Measurements from ENCODE around the gene RMRP. TPM values are rescaled to one million over a fixed set of nuclear protein-coding genes. Genes with fewer than 3 reads are reported as not detected.
A peak's percentile ranks its signal among the peaks of the same experiment; 100 is the strongest.
"Not testable (repeated sequence)": the region's sequence is repeated elsewhere in the genome, so short reads cannot be mapped to it uniquely, and the experiment has no call there.

The RMRP gene
- total and polyA plus RNA-seq, 12 donors: 885 to 23,366 (median 6,693) TPM; not detected in 1

DNA sequence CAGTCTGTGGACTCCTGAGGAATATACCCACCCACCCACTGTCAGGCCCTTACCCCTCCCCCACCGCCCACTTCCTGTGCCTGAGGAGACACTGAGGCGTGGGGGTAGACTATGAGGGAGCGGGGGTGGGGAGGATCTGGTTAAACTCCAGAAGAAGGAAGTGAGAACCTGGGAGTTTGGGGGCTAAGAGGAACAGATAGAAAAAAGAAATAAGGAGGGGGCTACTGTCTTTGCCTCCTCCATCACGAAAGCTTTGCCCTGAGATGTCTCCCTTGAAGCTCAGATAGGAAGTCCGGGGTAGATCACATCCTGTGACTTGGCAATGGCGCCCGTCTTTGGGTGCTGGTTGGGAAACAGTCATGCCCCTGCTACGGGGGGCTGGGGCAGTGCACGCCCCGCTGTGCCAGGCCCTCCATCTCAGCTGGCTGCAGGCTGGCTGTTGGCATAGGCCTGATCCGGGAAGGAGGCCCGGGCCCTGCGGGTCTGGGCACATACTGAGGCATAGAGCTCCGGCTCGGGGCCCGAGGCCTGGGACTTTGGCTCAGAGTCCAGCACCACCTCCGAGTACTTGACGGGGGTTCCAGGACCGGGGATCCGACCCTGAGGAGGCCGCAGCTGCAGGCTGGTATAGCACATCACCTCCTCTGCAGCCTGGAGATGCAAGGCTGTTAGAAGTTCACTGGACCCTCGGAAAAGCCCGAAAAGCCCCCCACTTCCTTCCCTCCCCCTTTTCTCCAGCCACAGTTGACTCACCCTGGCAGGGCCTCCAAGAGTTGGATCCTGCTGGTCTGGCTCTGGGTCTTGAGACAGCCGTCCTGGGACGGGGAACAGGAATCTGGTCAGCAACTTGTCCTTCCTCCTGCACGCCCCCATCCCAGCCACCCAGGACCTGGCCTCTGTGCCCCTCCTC lies 8.1 kb downstream of the RMRP start:
- no peaks in the 10 kb centered on the region for H3K9me3 ChIP-seq (replicated peaks in 1 of 3)
- DNase-seq: peak in 1 of 7 donors; percentile 52
- TF ChIP-seq, protein P1, sequence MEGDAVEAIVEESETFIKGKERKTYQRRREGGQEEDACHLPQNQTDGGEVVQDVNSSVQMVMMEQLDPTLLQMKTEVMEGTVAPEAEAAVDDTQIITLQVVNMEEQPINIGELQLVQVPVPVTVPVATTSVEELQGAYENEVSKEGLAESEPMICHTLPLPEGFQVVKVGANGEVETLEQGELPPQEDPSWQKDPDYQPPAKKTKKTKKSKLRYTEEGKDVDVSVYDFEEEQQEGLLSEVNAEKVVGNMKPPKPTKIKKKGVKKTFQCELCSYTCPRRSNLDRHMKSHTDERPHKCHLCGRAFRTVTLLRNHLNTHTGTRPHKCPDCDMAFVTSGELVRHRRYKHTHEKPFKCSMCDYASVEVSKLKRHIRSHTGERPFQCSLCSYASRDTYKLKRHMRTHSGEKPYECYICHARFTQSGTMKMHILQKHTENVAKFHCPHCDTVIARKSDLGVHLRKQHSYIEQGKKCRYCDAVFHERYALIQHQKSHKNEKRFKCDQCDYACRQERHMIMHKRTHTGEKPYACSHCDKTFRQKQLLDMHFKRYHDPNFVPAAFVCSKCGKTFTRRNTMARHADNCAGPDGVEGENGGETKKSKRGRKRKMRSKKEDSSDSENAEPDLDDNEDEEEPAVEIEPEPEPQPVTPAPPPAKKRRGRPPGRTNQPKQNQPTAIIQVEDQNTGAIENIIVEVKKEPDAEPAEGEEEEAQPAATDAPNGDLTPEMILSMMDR (IDR thresholded peaks at IDR 0.05): no peak
- TF ChIP-seq POLR2A (IDR thresholded peaks at IDR 0.05): no peak
- no peaks in the 10 kb centered on the region for H3K27me3 ChIP-seq
- WGBS, 4 donors: 66 to 82% (median 74%) methylated on average over 8 to 26 of the region's 26 CpGs
- intact Hi-C loops (cut with DNase I): loop anchor here in 1 of 2 donors (5.0 kb wide), 1 partner anchor 42 kb away; the partner anchor contains the start of gene TESK1
- no peak overlapping the region for H3K27ac ChIP-seq
- H3K36me3 ChIP-seq (replicated peaks in 1 of 2): no peaks in the 10 kb centered on the region
- H3K4me1 ChIP-seq (replicated peaks in 1 of 2): peaks cover 3 to 27% of the 10 kb centered on the region in 2 donors
- H3K4me3 ChIP-seq: no peak overlapping the region

- peak overlapping the region; percentile 43 to 92 (median 79) for H3K27ac ChIP-seq
- TF ChIP-seq, protein P1 (IDR thresholded peaks at IDR 0.05): peak; percentile 90 to 99 (median 93)
- TF ChIP-seq POLR2A (IDR thresholded peaks at IDR 0.05): peak; percentile 87
- H3K4me3 ChIP-seq: peak overlapping the region; percentile 27 to 69 (median 58)
- H3K4me1 ChIP-seq (replicated peaks in 1 of 2): peaks cover 3 to 18% of the 10 kb centered on the region in 2 donors
- H3K9me3 ChIP-seq (replicated peaks in 1 of 3): no peaks in the 10 kb centered on the region
- intact Hi-C loops (cut with DNase I): loop anchor here in 1 of 2 donors (5.0 kb wide), 1 partner anchor 39 kb away; the partner anchor contains the start of gene TESK1
- peak; percentile 89 to 96 (median 95) for DNase-seq
- H3K27me3 ChIP-seq: no peaks in the 10 kb centered on the region
- 0% methylated on average over 9 to 58 of the region's 58 CpGs for WGBS, 4 donors
- H3K36me3 ChIP-seq (replicated peaks in 1 of 2): no peaks in the 10 kb centered on the region
Measured at GRCh38 chr9:35646533-35647265, 11.1 kb downstream of the RMRP start.

- intact Hi-C loops (cut with DNase I): loop anchor here in 1 of 2 donors (5.0 kb wide), 1 partner anchor 39 kb away; the partner anchor contains the start of gene TESK1
Measured at GRCh38 chr9:35646153-35646532, 11.7 kb downstream of the RMRP start.

DNA sequence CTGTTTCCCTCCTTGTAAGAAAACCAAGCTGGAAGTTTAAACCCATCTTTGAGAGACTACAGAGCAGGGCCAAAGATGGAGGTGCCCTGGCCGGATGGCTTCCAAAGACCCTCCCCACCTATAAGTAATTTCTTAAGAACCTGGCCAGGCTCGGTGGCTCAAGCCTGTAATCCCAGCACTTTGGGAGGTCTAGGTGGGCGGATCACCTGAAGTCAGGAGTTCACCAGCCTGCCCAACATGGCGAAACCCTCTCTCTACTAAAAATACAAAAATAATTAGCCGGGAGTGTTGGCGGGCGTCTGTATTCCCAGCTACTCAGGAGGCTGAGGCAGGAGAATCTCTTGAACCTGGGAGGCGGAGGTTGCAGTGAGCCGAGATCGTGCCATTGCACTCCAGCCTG lies 12.1 kb downstream of the RMRP start:
- not testable (repeated sequence) for H3K36me3 ChIP-seq (replicated peaks in 1 of 2); H3K9me3 ChIP-seq (replicated peaks in 1 of 3); H3K27me3 ChIP-seq
- DNase-seq: peak in 1 of 7 donors; percentile 48
- 46 to 53% (median 52%) methylated on average over 10 of the region's 10 CpGs for WGBS, 4 donors
- H3K4me3 ChIP-seq: peak overlapping the region in 2 of 4 donors; percentile 55 to 69
- peaks cover 3 to 18% of the 10 kb centered on the region in 2 donors for H3K4me1 ChIP-seq (replicated peaks in 1 of 2)
- H3K27ac ChIP-seq: peak overlapping the region in 4 of 5 donors; percentile 17 to 92 (median 61)
- intact Hi-C loops (cut with DNase I): loop anchor here in 1 of 2 donors (5.0 kb wide), 1 partner anchor 38 kb away; the partner anchor contains the start of gene TESK1

More at GRCh38 chr9:35646153-35646532, 11.7 kb downstream of the RMRP start:
- H3K27me3 ChIP-seq: no peaks in the 10 kb centered on the region
- peaks cover 3 to 18% of the 10 kb centered on the region in 2 donors for H3K4me1 ChIP-seq (replicated peaks in 1 of 2)
- 3 to 8% (median 4%) methylated on average over 11 of the region's 11 CpGs for WGBS, 4 donors
- no peak for TF ChIP-seq POLR2A (IDR thresholded peaks at IDR 0.05)
- TF ChIP-seq, protein P1 (IDR thresholded peaks at IDR 0.05): no peak
- peak in 1 of 7 donors; percentile 33 for DNase-seq
- no peaks in the 10 kb centered on the region for H3K9me3 ChIP-seq (replicated peaks in 1 of 3)
- H3K4me3 ChIP-seq: peak overlapping the region; percentile 27 to 69 (median 58)
- H3K27ac ChIP-seq: peak overlapping the region; percentile 43 to 92 (median 79)
- no peaks in the 10 kb centered on the region for H3K36me3 ChIP-seq (replicated peaks in 1 of 2)
